HG02678 (cell line): ENCODE results near the gene CHD3.
A peak's percentile ranks its signal among the peaks of the same experiment; 100 is the strongest.

Experiments used
- ATAC-seq: cut with Tn5 transposase; IDR thresholded peaks from one replicate; pipeline ENCODE4 v1.9.1; 2021; ENCODE audit warnings: mild to moderate bottlenecking, moderate library complexity; ENCODE audit not compliant: unreplicated experiment

Gene CHD3

DNA sequence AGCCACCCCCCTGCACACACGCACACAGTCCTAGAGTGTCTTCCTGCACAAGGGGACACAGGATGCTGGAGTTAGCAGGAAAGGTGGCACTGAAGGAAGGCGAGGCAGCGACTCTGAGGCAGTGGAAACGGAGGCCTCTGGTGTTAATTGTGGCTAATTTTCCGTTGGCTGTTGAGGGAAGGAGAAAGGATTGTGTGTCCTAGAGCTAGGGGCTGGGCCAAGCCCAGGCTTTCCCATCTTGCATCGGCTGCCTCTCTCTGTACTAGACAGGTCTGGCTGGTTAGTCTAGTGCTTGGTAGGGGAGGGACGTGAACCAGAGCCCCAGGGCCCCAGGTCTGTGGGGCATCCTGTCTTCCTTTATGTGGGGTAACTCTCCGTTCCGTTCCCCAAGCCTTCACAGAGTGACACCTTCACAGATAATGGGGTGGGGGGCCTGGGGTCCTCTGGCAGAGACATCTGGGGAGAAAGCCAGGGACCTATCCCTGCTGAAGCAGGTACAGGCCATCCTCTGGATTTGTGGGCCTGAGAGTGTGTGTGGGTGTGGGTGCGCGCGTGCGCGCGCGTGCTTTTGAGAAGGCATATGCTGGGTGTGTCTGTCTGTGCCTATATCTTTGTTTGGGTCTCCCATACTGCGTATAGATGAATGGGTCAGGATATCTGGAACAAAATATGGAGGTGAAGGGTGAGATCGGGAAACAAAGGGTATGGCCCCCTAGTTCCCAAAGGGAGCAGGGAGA, at the start of gene CHD3:
Gene CHD3, plus strand, starts transcription at position 606 of the 737 bp plus-strand sequence. CDS start 212 bp downstream, outside the sequence.
- no peak for ATAC-seq

DNA sequence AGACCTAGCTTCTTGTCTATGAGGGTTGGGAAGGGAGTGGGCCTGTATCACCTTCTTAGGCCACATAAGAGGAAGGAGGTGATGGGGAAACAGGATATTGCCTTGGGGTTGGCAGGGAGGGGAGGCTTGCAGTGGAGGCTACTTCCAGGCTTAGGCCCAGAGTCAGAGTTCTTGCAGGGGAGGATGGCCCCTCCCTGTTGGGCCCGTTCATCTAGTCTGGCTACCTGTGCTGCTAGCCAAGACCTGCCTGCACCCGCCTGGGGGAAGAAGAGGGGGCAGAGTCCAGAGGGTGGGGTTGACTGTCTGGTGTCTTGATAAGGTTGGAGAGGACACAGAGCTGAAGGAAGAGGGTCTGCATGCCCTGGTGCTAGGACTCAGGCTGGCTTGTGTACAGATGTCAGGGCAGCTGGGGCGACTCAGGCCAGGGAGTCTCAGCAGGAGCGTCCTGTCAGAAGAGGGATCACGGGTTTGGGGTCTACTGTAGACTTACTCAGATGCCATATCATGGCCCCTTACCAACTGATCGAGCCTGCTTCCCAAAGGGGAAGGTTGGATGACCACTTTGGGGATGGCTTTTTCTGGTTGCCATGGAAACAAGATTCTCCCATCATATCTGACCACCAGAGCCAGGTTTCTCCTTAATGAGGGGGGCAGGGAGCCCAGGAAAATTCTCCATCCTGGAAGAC, 49.3 kb upstream of the CHD3 start:
- no peak for ATAC-seq

DNA sequence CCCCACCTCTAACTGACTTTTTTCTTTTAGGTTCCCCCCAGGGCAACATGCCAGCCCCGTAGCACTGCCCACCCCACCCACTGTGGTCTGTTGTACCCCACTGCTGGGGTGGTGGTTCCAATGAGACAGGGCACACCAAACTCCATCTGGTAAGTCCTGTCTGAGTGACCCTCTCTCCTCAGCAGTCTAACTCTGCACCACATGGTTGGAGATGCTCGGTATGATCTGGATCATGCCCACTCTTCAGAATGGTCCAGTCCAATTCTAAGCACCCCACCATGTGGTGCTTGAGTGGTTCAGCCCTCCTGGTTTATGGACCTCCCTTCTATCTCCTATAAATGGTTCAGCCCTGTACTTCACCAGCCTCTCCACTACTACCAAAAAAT, 48.7 kb upstream of the CHD3 start:
- ATAC-seq = no peak

DNA sequence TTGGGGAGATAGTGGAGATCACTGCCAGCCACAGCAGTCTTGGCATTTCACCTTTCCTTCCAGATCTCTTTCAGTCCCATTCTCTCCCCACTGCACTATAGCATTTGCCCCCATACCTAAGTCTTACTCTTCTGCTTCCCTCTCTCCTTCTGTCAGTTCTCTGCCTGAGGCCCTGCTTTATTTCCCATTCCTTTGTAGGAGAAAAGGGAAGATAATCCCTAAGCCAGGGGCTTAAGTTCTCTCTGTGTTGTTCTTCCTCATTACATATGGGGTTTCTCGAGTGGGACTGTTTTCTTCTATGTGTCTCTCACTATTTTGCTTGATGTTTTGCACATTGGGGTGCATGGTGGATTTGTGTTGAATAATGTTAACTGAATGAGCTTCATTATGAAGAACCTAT, 48.1 kb upstream of the CHD3 start:
- no peak for ATAC-seq

DNA sequence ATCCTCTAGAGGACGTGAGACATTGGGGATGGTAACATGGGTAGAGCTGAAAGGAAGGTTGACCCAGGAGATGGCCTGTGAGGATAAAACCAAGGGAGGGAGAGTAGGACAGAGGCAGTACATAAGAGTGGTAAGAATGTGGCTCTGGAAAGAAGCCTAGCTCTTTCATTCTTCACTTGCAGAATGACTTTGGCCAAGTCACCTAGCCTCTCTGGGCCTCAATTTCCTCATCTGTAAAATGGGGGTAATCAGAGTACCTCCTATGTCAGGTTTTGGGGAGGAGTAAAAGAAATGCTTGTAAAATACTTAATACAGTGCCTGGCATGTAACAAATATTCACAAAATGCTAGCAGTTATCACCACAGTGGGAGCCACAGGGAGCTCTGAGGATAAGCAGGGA, 47.7 kb upstream of the CHD3 start:
- ATAC-seq = no peak

DNA sequence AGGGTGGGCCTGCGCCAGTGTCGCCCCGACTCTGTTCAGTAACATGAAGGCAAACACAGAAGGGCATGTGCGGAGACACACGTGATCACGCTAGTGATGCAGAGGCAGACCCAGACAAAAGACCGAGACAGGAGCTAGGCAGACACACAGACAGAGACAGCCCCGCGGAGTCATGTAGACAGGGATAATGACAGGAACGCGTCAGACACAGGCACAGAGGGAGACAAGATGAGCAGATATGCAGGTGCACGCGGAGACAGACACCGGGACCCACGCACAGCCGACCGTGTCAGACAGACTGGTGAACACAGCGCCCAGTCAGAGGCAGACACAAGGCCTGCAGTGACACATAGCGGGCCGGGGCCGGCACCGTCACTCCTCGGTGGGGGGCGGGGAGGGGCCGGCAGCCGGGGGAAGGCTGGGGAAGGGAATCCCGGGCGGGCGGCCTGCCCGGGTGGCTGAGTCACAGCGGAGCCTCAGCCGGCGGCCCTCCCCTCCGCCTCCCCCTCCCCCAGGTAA, 47.1 kb upstream of the CHD3 start:
- ATAC-seq = peak; percentile 1

DNA sequence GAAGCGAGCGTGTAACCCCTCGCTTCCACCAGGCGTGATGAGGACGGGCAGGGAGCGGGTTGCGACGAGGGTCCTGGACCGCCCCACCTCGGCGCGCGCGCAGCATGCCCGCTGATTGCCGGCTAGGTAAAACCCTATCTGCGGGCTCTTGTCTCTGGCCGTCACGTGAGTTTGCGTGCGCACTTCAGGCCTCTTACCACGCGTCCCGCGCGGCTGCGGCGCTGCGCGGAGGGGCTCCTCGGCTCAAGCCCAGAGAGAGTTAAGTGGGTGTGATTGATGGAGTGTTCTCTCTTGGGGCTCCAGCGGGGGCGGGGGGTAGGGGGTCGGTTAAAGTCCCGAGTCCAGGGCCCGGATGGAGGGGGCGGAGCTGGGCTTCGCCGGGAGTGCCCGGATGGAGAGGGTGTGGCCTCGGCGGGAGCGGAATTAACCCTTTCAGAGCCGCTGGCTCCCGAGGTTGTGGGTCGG, 46.6 kb upstream of the CHD3 start:
- peak; percentile 28 for ATAC-seq

DNA sequence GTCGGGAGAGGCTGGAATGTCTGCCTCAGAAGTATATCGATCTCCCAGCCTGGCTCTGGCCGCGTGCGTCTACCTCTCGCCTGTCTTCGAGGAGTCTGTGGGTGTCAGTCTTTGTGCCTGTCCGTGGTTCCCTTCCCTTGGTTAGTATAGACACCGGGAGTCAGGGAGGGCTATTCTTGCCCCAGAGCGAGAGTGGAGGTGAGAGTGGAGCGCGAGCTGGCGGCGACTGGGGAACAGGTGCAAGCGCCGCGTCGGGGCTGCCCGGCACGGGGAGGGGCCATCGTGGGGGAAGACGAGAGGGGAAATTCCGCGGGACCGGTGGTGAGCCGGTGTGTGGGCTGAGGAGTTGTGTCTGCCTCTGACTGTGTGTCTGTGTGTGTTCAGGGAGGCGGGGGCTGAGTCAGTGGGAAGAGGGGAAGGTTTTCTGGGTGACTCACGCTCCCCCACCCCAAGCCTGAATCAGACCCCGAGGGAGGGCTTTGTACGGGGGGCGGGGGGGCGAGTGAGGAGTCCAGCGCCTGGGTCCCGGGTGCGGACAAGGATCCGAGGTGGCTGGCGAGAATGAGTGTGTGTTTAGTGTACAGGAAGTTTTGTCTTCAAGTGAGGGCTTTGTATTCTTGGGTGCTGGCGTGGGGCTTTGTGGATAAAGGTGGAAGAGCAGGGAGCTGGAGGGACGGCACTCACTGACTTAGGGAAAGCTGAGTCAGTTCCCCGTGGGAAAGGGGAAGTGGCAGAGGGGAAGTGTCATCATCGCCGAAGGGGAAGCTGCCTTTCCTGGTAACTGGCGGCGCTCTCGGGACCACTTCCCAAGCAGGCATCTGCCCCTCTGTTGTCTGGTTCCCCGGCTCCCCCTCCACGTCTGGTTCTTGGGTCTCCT, 46.0 kb upstream of the CHD3 start:
- peak; percentile 28 for ATAC-seq

DNA sequence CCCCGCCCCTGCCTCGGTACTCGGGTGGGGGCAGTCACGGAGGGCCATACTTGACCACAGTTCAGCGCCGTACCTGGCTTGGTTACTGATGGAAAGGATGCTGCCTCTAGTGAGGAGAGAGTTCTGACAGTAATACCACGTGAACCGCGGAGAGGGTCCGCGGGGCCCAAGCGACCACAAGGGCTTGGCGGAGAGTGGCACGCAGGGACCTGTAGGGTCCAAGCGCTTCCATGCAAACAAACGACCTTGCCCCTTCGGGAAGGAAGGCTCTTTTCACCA, 45.4 kb upstream of the CHD3 start:
- ATAC-seq = peak; percentile 0

DNA sequence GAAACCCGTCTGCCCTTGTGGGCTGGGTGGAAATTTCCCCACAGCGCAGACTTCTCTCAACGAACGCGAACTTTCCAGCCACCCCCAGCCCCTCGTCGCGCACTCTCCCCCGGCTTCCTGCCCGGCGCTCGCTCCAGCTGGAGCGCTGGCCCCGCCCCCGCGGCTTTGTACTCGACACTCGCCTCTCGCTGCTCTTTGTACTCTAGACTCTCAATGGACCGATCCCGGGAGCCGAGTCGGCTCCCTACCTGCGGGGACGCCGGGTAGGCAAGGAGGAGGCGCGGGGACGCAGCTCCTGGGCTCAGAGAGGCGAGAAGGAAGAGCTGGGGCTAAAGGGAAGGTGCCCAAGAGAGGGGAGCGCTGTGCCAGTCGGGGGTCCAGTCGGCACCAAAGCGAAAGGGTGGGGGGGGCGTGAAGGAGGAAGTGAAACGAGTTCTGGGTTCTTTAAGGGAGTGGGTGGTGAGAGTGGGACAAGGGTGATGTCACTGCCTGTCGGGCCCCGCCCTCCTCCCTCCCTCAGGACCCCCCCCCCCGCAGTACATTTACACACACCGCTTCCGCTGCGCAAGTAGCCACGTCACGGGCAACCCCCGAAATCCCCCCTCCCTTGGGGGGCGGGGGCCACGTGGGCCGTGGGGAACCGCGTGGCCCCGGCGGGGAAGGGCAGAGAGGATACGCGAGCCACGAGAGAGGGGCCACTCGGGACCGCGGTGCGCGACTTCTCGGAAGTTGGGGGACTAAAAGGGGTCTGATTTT, 44.9 kb upstream of the CHD3 start:
- peak; percentile 34 for ATAC-seq

DNA sequence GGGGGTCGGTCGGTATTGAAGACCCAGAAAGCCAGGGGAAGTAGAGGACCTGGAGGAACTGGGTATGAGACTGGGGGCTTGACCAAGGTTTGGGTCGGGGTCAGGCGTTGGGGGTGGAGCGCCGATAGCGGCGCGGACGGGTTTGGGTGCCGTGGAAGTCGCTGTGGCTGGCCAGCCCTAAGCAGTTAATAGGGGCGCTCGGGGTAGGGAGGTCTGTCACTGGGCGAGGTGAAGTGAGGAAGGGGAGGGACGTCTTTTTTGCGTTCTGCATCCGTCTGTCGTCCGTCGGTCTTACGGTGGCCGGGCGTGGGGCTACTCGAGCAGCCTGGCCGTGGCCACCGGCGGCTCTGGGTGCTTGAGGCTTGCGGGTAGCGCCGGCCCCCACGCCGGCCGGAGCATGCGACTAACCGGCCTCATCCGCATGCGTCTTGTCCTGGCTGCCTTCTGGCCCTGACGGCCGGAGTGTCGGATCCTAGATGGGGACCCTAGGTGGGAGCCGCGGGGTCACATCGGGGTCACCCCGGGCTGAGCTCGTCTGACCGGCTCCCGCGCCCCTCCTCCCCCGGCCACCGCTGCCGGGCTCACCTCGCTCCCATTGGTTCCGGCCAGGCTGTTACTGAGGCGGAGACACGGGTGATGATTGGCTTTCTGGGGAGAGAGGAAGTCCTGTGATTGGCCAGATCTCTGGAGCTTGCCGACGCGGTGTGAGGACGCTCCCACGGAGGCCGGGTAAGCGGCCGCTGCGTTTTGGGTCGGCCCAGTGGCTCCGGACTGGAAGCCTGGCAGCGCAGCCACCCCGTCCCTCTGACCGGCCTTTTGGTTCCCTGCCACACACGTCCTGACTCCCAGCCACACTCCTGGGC, 44.1 kb upstream of the CHD3 start:
- ATAC-seq = peak; percentile 49

DNA sequence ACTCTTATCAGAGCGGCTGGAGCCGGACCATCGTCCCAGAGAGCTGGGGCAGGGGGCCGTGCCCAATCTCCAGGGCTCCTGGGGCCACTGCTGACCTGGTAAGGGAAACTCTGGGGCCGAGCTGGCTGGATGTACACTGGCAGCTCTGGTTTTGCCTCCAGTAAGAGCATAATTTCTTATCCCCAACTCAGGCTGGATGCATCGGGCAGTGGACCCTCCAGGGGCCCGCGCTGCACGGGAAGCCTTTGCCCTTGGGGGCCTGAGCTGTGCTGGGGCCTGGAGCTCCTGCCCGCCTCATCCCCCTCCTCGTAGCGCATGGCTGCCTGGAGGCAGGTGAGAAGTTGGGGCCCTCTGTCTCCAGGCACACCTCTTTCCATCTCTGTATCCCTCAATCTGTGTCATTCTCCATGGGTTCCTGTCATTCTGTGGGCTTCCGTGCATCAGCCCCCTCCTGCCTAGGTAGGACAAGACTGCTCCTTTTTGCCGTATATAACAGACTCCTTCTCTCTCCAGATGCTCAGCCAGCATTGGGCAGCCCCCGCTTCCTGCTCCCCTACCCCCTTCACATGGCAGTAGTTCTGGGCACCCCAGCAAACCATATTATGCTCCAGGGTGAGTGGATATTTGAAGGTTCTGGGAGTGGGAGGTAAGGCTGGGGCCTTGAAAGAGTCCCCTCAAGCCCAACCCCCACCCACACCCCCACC, 43.1 kb upstream of the CHD3 start:
- no peak for ATAC-seq

DNA sequence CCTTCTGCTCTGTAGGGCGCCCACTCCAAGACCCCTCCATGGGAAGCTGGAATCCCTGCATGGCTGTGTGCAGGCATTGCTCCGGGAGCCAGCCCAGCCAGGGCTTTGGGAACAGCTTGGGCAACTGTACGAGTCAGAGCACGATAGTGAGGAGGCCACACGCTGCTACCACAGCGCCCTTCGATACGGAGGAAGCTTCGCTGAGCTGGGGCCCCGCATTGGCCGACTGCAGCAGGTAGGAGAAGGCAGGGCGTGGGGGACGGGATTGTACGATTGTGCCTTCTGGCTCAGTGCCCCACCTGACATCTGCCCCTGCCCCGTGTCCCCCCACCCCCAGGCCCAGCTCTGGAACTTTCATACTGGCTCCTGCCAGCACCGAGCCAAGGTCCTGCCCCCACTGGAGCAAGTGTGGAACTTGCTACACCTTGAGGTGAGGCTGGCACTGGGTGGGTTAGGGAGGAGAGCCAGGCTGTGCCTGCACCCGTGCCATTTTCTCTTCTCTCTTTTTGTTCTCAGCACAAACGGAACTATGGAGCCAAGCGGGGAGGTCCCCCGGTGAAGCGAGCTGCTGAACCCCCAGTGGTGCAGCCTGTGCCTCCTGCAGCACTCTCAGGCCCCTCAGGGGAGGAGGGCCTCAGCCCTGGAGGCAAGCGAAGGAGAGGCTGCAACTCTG, 42.4 kb upstream of the CHD3 start:
- no peak for ATAC-seq

DNA sequence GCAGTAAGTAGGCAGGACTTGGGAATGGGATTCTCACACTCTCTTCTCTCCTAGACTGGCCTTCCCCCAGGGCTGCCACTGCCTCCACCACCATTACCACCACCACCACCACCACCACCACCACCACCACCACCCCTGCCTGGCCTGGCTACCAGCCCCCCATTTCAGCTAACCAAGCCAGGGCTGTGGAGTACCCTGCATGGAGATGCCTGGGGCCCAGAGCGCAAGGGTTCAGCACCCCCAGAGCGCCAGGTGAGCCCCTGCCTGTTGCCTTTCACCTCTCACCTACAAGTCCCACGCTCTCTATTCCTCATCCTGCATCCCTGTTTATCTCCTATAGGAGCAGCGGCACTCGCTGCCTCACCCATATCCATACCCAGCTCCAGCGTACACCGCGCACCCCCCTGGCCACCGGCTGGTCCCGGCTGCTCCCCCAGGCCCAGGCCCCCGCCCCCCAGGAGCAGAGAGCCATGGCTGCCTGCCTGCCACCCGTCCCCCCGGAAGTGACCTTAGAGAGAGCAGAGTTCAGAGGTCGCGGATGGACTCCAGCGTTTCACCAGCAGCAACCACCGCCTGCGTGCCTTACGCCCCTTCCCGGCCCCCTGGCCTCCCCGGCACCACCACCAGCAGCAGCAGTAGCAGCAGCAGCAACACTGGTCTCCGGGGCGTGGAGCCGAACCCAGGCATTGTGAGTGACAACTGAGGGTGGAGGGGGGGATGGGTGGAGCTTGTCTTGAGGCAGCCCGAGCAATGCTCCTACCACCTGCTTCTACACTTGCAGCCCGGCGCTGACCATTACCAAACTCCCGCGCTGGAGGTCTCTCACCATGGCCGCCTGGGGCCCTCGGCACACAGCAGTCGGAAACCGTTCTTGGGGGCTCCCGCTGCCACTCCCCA, 41.6 kb upstream of the CHD3 start:
- no peak for ATAC-seq

DNA sequence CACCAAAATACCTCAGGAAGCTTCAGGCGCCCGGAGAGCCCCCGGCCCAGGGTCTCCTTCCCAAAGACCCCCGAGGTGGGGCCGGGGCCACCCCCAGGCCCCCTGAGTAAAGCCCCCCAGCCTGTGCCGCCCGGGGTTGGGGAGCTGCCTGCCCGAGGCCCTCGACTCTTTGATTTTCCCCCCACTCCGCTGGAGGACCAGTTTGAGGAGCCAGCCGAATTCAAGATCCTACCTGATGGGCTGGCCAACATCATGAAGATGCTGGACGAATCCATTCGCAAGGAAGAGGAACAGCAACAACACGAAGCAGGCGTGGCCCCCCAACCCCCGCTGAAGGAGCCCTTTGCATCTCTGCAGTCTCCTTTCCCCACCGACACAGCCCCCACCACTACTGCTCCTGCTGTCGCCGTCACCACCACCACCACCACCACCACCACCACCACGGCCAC, 40.4 kb upstream of the CHD3 start:
- ATAC-seq = no peak

DNA sequence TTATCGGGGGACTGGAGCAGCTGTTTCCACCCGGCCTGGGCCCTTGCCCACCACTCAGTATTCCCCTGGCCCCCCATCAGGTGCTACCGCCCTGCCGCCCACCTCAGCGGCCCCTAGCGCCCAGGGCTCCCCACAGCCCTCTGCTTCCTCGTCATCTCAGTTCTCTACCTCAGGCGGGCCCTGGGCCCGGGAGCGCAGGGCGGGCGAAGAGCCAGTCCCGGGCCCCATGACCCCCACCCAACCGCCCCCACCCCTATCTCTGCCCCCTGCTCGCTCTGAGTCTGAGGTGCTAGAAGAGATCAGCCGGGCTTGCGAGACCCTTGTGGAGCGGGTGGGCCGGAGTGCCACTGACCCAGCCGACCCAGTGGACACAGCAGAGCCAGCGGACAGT, 39.9 kb upstream of the CHD3 start:
- ATAC-seq = no peak

DNA sequence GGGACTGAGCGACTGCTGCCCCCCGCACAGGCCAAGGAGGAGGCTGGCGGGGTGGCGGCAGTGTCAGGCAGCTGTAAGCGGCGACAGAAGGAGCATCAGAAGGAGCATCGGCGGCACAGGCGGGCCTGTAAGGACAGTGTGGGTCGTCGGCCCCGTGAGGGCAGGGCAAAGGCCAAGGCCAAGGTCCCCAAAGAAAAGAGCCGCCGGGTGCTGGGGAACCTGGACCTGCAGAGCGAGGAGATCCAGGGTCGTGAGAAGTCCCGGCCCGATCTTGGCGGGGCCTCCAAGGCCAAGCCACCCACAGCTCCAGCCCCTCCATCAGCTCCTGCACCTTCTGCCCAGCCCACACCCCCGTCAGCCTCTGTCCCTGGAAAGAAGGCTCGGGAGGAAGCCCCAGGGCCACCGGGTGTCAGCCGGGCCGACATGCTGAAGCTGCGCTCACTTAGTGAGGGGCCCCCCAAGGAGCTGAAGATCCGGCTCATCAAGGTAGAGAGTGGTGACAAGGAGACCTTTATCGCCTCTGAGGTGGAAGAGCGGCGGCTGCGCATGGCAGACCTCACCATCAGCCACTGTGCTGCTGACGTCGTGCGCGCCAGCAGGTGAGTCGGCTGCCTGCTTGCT, 39.3 kb upstream of the CHD3 start:
- no peak for ATAC-seq
